Epithelial cell of esophagus (primary cell): ENCODE data around the gene NDUFB11.

ENCODE experiments used
- DNase-seq: peaks from one replicate; pipeline ENCODE4 v3.0.0; 2010; ENCODE audit warnings: low read depth
- H3K4me3 ChIP-seq: 2 replicates; pipeline ENCODE4 v1.5.1; 2011; ENCODE audit warnings: mild to moderate bottlenecking, low read length, control low read depth
- TF ChIP-seq, protein P1 (sequence below): IDR thresholded peaks from 2 replicates; pipeline ENCODE4 v1.5.1; 2011; ENCODE audit warnings: low read depth, mild to moderate bottlenecking, low read length, control low read depth, inconsistent platforms; ENCODE audit not compliant: insufficient read depth; ENCODE audit errors: missing control alignments

NDUFB11 gene

DNA sequence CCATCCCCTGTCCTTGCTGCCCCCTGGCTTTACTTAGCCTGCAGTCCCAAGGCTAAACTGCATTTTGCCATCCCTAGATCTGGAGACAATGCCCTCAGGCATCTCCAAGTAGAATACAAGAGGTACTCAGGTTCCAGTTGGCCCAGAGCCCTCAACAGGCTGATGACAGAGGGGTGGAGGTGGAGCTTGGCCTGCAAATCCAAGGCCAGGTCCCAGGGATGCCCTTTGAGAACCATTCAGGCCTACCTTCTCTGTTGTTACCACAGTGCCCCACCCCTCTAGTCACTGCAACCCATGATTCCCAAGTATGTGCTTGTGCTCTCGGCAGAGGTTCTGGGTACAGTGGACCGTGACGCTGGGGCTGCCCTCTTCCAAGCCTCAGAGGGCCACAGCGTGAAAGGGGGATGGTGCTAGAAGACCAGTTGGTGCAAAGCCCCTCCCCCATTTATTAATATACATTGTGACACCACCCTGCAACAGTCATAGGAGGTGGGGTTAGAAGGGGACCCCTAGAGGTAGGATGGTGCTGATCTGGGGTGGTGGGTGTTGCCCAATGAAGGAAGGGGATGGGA lies 42.7 kb upstream of the NDUFB11 start:
- no peak overlapping the region for H3K4me3 ChIP-seq

DNA sequence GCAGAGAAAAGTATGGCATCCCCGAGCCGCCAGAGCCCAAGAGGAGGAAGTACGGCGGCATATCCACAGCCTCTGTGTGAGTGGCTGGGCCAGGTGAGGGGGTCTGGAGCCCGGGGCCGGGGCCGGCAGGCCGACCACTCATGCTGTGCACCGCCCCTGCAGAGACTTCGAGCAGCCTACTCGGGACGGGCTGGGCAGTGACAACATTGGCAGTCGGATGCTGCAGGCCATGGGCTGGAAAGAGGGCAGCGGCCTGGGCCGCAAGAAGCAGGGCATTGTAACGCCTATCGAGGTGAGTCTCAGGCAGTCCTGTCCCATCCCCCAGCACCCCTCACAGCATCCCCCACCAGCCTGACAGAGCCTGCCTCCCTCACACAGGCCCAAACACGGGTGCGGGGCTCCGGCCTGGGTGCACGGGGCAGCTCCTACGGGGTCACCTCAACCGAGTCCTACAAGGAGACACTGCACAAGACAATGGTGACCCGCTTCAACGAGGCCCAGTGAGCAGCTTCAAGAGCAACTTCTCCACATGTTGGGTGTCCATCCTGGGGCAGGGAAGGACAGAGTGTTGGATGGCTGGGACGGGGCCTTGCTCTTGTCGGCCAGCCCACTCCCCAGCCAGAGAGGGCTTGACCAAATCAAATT lies 41.7 kb upstream of the NDUFB11 start:
- no peak overlapping the region for H3K4me3 ChIP-seq
- DNase-seq: no peak
- TF ChIP-seq, protein P1, sequence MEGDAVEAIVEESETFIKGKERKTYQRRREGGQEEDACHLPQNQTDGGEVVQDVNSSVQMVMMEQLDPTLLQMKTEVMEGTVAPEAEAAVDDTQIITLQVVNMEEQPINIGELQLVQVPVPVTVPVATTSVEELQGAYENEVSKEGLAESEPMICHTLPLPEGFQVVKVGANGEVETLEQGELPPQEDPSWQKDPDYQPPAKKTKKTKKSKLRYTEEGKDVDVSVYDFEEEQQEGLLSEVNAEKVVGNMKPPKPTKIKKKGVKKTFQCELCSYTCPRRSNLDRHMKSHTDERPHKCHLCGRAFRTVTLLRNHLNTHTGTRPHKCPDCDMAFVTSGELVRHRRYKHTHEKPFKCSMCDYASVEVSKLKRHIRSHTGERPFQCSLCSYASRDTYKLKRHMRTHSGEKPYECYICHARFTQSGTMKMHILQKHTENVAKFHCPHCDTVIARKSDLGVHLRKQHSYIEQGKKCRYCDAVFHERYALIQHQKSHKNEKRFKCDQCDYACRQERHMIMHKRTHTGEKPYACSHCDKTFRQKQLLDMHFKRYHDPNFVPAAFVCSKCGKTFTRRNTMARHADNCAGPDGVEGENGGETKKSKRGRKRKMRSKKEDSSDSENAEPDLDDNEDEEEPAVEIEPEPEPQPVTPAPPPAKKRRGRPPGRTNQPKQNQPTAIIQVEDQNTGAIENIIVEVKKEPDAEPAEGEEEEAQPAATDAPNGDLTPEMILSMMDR: no peak

More for the DNA sequence above, 42.7 kb upstream of the NDUFB11 start:
- DNase-seq: no peak
- TF ChIP-seq, protein P1: no peak

- TF ChIP-seq, protein P1: no peak
- H3K4me3 ChIP-seq: no peak overlapping the region
- DNase-seq: no peak
Observed at GRCh38 chrX:47185241-47185640, 40.7 kb upstream of the NDUFB11 start.

DNA sequence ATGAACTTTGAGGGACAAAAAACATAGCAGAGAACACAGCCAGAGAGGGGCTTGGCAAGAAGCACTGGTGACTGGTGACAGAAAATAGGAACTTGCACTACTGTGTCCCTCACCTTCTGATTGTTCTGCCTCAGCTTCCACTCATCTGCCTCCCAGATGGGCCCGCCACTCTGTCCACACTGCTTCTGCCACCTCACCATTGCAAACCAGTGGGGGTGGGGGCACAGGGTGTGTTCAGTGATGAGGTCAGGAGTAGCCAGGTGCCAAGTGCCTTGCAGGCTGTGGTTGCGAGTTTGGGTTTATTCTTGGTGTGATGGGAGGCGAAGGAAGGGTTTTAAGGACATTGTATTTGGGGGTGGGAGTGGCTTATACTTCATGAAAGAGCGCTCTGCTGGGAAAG lies 40.0 kb upstream of the NDUFB11 start:
- DNase-seq: no peak
- H3K4me3 ChIP-seq: no peak overlapping the region
- TF ChIP-seq, protein P1: no peak

- DNase-seq: no peak
- H3K4me3 ChIP-seq: no peak overlapping the region
- TF ChIP-seq, protein P1: no peak
Observed at GRCh38 chrX:47182106-47182700, 37.7 kb upstream of the NDUFB11 start.

DNA sequence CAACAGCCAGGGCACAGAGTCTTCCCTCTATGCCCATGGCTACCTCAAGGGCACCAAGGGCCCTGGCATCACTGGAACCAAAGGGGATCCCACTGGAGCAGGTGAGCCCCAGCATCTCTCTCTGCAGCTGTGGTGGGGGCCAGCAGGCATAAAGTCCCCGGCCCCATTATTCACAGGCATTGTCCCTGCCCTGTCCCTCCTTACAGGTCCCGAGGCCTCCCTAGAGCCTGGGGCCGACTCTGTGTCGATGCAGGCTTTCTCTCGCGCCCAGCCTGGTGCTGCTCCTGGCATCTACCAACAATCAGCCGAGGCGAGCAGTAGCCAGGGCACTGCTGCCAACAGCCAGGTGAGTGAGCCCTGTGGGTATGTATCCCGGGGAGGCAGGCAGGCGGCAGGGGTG lies 36.8 kb upstream of the NDUFB11 start:
- no peak for DNase-seq
- TF ChIP-seq, protein P1: no peak
- H3K4me3 ChIP-seq: no peak overlapping the region
